ENCODE data around the gene KRT13.

Gene KRT13

DNA sequence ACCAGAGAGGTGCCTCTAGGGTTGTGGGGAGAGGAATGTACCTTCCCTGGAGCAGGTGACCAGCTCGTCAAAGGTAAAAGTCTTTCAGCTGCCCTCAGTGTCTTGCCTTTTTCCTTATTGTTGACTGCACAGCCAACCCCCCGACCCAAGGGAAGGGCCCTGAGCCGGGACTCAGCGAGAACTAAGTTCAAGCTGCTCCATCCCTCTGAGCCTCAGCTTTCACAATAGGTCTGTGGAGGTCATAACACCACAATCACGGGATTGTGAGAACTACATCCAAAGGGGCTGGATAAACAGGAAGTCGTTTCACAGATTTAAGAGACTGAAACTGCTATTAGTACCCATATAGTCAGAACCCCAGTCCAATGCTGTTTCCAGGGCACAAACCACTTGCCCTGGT lies 13.1 kb downstream of the KRT13 start:
- no peak for DNase-seq

DNA sequence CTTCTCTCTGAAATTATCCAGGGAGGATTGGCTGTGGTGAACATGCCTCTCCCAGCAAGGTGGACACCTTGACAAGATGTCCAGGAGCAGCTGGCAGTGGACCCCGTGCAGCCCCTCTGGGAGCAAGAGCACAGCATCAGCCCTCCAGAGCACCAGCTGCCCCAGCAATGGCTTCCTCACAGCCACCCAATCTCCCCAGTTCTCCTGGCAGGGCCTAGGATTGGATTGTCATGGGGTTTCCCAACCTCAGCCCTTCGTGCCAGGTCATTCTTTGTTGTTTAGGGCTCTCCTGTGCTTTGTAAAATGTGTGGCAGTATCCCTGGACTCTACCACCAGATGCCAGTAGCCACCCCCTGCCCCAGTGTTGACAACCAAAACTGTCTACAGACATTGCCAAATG lies 13.9 kb downstream of the KRT13 start:
- no peak for DNase-seq

GRCh38 chr17:41490000-41490990 lies 15.1 kb downstream of the KRT13 start:
- DNase-seq: no peak

DNA sequence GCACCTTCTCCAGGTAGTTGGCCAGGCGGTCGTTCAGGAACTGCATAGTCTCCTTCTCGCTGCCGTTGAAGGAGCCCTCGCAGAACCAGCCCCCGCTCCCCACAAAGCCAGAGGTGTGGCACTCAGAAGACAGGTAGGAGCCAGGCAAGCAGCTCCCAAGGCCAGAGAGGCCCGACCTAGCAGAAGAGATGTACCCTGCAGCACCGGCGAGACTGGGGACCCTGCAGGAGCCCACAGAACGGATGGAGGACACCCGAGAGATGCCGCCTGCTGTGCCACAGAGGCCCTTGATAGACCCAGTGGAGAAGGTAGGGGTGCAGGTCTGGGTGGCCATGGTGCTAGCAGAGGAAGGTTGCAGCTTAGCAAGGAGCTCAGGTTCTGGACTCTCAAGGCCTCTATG lies 15.9 kb downstream of the KRT13 start, which contains the start of gene KRT36:
Gene KRT36, minus strand, starts transcription at position 380 of the 400 bp plus-strand sequence. Its CDS starts 46 bp downstream, at position 334.
- DNase-seq: no peak

DNA sequence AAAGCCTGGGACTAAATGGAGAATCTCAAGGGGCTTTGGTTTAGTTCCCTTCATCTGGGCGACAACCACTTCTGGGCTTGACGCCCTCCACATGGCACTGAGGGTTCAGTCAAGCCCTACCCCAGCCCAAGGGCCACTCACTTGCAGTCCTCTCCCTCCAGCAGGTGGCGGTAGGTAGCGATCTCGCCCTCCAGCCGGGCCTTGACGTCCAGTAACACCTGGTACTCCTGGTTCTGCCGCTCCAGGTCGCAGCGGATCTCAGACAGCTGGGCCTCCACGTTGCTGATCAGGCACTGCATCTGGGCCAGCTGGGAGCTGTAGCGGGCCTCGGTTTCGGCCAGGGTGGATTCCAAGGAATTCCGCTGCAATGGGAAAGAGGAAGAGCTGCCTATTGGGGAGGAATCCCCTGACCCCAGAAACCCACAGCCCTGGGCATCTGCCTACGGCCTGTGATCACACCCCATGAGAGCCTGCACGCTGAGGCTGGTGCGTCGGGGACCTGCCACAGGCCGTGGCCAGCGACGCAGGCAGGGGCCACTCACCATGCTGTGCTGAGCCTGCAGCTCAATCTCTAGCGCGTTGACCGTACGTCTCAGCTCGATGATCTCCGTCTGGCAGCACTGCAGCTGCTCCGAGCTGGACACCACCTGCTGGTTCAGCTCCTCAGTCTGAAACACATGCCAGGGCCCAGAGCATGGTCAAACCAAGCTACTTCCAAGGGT lies 18.4 kb downstream of the KRT13 start:
- DNase-seq: peak in 2 of 5 donors; percentile 10 to 17

DNA sequence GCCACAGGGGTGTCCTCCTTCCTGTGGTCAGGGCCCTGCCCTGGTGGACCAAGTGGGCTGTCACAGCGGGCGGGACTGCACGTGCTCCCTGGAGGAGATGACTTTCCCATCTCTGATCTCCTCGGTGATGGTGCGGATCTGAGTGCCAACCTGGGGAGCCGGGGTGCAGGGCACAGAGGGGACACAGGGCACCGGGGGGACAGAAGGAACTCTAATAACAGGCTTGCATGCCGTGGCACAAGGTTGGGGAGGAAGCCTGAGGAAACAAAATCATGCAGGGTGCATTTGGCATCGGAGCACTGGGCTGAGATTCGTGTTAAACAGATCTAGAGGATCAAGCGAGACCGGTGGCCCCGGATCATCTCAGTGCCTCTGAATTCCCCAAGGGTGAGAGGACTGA lies 19.1 kb downstream of the KRT13 start:
- no peak for DNase-seq

DNA sequence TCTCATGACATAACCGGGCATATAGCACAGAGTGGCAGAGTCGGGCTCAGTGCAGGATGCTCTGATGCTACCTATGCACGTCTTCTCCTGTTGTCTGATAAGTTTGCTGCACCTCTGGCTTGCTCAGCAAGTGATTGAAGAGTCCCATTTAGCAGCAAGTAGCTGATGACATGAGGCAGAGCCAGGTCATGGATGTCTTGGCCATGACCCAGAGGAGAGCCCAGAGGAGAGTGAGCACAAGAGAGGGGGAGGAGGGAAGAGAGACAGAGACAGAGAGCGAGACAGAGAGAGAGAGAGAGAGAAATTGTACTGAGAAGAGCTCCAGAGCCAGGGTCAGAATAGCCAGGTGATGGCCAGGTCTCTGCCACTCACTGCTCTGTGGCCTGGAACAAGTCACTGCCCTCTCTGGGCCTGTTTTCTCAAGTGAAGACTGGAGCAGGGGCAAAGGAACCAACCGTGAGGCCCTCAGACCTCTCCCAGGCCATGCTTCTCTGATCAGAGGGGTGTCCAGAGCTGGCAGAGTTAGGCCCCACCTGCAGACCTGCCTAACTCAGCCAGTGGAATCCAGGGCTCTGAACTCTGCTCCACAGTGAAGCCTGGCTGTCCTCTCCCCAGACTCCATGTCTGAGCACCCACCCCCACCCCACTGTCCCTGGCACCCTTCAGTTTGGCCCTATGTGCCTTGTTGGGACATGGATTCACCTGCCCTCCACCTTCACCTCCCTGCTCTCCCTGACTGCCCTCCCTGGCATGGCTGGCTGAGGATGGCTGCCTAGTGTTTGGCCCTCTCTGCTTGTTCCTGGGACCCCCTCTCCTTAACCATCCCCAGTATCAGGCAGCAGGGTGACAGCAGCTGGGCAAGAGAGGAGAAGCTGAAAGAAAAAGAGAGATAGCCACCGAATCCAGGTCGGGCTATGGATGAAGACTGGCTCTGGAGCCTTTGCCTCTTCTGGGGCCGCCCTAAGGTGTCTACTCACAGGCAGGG lies 20.2 kb downstream of the KRT13 start:
- no peak for DNase-seq

GRCh38 chr17:41483991-41484826 lies 21.2 kb downstream of the KRT13 start:
- no peak for DNase-seq

- DNase-seq: no peak
Measured at GRCh38 chr17:41483531-41483930, 21.9 kb downstream of the KRT13 start.

DNA sequence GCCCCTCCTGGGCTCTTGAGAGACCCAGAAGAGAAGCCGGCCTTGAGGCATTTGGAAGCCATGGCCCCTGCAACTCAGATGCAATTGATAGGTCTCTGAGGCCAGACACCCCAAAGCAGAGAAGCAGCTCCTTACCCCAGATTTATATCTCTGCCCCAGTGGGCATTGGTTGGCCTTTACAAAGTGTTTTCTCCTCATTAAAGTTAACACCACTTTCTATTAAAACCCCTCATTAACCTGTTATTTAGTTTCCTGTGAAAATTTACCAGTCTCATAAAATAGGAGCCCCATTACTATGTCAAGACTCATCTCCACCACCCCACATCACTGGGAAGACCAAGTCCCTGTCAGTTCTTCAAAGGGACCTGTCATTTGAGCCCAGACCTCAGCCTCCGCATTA lies 24.4 kb downstream of the KRT13 start, which contains the start of gene KRT35:
Gene KRT35, minus strand, starts transcription at position 116 of the 400 bp plus-strand sequence. Its CDS starts 54 bp downstream, at position 62.
- DNase-seq: no peak

- DNase-seq: no peak
Measured at GRCh38 chr17:41480581-41480980, 24.8 kb downstream of the KRT13 start.

- no peak for DNase-seq
Measured at GRCh38 chr17:41480136-41480535, 25.3 kb downstream of the KRT13 start.

DNA sequence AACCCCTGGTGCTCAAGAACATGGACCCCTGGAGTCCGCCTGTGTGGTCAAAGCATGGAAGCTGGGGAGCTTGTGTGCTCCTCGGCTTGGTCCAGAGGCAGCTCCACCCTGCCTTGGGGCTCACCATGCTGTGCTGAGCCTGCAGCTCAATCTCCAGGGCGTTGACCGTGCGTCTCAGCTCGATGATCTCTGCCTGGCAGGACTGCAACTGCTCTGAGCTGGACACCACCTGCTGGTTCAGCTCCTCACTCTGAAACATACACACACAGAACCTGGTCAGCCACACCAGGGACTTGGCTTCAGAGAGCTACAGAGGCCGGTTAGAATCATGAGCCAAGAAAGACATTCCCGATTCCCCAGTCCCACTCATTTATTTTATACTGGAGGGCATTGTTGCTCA lies 27.2 kb downstream of the KRT13 start:
- DNase-seq: no peak

DNA sequence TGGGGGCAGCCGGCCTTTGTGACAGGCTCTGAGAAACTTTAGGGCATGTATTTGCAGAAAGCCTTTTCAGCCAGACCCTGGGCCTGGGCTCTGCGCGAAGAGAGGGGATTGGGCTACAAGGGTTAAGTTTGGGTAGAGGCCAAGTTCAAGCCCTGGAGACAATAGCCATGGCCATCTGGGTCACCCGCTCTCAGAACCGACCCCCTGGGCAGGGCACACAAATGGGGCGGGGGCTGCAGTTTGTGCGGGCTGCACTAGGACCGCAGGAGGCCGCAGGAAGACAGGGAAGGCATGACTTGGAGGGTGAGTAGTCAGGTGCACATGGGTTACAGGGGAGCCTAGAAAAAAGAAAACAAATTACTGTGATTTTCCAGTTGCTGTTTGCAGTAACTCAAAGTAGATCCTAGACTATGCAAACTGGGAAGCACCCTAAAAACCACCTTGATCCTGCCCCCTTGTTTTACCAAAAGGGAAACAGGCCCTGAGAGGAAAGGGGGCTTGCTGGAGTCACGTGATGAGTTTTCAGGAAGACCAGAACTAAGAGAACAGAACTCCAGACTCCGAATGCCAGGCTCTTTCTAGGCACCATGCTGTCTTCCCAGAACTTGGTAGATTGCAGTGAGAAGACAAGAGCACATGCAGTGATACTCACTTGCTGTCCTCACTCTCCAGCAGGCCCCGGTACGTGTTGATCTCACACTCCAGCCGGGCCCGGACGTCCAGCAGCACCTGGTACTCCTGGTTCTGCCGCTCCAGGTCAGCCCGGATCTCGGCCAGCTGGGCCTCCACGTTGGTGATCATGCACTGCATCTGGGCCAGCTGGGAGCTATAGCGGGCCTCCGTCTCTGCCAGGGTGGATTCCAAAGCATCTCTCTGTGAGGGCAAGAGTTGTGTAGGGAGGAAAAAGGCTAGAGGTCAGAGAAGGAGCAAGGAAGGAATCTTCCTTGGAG lies 28.3 kb downstream of the KRT13 start:
- no peak for DNase-seq

DNA sequence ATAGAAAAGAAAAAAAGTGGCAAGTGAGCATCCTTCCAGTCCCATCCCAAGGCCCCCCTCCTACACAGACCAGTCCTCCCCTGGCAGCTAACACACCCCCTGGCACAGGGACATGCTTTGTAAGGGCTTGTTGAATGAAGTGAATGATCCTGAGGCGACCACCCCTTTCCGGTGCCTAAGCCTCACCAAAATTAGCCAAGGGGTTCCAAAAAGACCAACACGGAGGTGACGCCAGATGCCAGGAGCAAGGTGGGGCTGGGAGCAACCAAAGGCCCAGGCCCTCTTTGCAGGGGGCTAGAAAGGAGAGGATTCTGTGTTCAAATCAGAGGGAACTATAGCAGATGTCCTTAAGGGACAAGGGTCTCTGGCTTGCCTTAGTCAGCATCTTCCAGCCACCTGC lies 30.0 kb downstream of the KRT13 start:
- DNase-seq: no peak

DNA sequence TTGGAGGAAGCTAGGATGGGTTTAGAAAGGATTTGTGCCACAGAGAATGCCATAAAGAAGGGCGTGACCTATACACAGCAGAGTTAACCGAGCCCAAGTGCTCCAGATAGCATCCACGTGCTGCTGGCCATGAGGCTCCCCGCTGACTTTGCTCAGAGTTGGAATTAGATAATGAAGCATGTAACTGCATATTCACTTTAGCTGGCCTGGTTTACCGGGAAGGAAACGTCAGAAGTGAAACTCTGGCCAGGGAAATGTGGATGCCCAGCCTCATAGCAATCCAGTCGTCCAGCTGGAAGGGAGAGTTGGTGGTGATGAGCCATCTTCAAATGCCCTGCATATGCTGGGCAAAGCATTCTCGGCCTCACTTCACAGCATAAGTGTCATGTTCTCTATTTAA lies 30.5 kb downstream of the KRT13 start:
- DNase-seq: no peak

- no peak for DNase-seq
Measured at GRCh38 chr17:41468346-41468745, 37.1 kb downstream of the KRT13 start.

DNA sequence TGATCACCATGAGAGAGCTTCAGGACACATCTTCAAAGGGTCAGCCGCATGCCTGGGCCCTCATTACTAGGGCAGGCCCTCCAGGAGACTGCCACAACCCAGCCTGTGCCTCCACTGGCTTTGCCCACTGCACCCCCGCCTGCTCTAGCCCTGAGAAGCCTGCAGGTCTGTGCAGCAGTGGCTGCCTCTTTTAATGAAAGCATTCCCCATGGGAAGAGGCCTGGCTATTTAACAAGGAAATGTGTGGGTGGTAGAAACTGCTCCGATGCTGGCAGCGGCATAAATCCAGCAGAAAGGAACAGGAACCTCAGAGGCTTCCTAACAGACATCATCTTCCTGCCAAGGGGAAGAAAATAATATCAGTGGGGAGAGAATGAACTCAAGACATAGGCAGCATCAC lies 37.9 kb downstream of the KRT13 start:
- DNase-seq: no peak

DNA sequence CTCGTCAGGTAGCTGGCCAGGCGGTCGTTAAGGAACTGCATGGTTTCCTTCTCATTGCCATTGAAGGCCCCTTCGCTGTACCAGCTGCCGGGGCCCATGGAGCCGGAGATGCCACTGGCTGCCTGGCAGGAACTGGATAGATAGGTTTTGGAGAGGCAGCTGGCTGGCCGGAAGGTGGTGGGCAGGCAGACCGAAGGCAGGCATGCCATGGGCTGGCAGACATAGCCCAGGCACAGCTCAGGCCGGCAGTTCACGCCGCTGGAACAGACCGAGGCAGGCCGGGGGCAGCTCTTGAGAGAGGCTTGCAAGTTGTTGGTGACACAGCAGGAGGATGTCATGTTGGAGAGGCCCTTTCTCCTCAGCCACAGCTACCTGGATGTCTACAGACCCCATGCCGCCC lies 38.4 kb downstream of the KRT13 start, which contains the start of gene KRT32:
Gene KRT32, minus strand, starts transcription at position 399 of the 400 bp plus-strand sequence. Its CDS starts 61 bp downstream, at position 338.
- DNase-seq: no peak

- DNase-seq: no peak
Measured at GRCh38 chr17:41464682-41465081, 40.7 kb downstream of the KRT13 start.
